Liver (tissue), 9 donors: ENCODE measurements around the gene SPRYD3. TPM values are rescaled to one million over a fixed set of nuclear protein-coding genes. Genes with fewer than 3 reads are reported as not detected.

Source experiments
- DNase-seq: peaks from one replicate; pipeline ENCODE4 v3.0.0-alpha.2; 2017; ENCODE audit warnings: low spot score
- H3K27ac ChIP-seq, 2 donors: one replicate each; pipeline ENCODE4 v1.7.0; 2013; ENCODE audit warnings: inconsistent platforms in 2 of 2, low read length in 2 of 2, control low read depth in 1 of 2, low read depth in 1 of 2, mild to moderate bottlenecking in 1 of 2
- H3K27me3 ChIP-seq, 4 donors: one replicate each; pipeline versions ENCODE4 v1.6.1 to v1.7.0; 2013; ENCODE audit warnings: low read length in 3 of 4, inconsistent platforms in 1 of 4, mild to moderate bottlenecking in 1 of 4, moderate library complexity in 1 of 4; ENCODE audit not compliant: control insufficient read depth in 4 of 4, insufficient read depth in 4 of 4
- H3K36me3 ChIP-seq, 4 donors: one replicate each; pipeline versions ENCODE4 v1.6.1 to v1.7.0; 2013; ENCODE audit warnings: low read length in 3 of 4, mild to moderate bottlenecking in 3 of 4, low read depth in 1 of 4, moderate library complexity in 1 of 4; ENCODE audit not compliant: control insufficient read depth in 4 of 4, insufficient read depth in 3 of 4
- H3K4me1 ChIP-seq, 4 donors: one replicate each; pipeline versions ENCODE4 v1.6.1 to v1.7.0; 2013; ENCODE audit warnings: low read length in 3 of 4, mild to moderate bottlenecking in 3 of 4, moderate library complexity in 1 of 4; ENCODE audit not compliant: control insufficient read depth in 4 of 4, insufficient read depth in 4 of 4
- H3K4me3 ChIP-seq, 3 donors: one replicate each; pipeline versions ENCODE4 v1.6.1 to v1.7.0; 2013; ENCODE audit warnings: low read length in 3 of 3, control low read depth in 1 of 3, low read depth in 1 of 3, mild to moderate bottlenecking in 1 of 3
- H3K9ac ChIP-seq, 2 donors: one replicate each; pipeline ENCODE4 v1.7.0; 2013; ENCODE audit warnings: low read length in 2 of 2, mild to moderate bottlenecking in 2 of 2, moderate library complexity in 2 of 2, control low read depth in 1 of 2, low read depth in 1 of 2
- H3K9me3 ChIP-seq, 4 donors: one replicate each; pipeline versions ENCODE4 v1.6.1 to v1.7.0; 2013; ENCODE audit warnings: low read length in 3 of 4; ENCODE audit not compliant: control insufficient read depth in 4 of 4
- CTCF ChIP-seq: fragments of 150-350 bp; IDR thresholded peaks from 2 replicates; pipeline ENCODE4 v1.5.1; 2017; ENCODE audit warnings: improper control_type of control experiment, low read depth, low read length; ENCODE audit not compliant: missing input control
- EGR1 ChIP-seq, 2 donors: IDR thresholded peaks; 2 replicates each; pipeline ENCODE4 v1.6.1; 2016 to 2018; ENCODE audit warnings: antibody characterized with exemption in 2 of 2, low read depth in 2 of 2
- FOXA1 ChIP-seq: IDR thresholded peaks from 2 replicates; pipeline ENCODE4 v1.6.1; 2016; ENCODE audit warnings: antibody characterized with exemption
- FOXA2 ChIP-seq: IDR thresholded peaks from 2 replicates; pipeline ENCODE4 v1.6.1; 2016; ENCODE audit warnings: antibody characterized with exemption
- GABPA ChIP-seq, 2 donors: IDR thresholded peaks in 1 of 2; conservative IDR thresholded peaks in 1 of 2; 2 replicates each; pipeline ENCODE4 v1.6.1; 2016; ENCODE audit warnings: antibody characterized with exemption in 2 of 2, mild to moderate bottlenecking in 1 of 2, moderate library complexity in 1 of 2
- HNF4A ChIP-seq, 2 donors: conservative IDR thresholded peaks; 2 replicates each; pipeline ENCODE4 v1.6.1; 2016; ENCODE audit warnings: antibody characterized with exemption in 2 of 2, mild to moderate bottlenecking in 2 of 2
- HNF4G ChIP-seq: IDR thresholded peaks from 2 replicates; pipeline ENCODE4 v1.6.1; 2016; ENCODE audit warnings: antibody characterized with exemption
- JUND ChIP-seq, 2 donors: IDR thresholded peaks; 2 replicates each; pipeline ENCODE4 v1.6.1; 2016; ENCODE audit warnings: antibody characterized with exemption in 2 of 2
- NR2F2 ChIP-seq: IDR thresholded peaks from 2 replicates; pipeline ENCODE4 v1.6.1; 2016; ENCODE audit warnings: antibody characterized with exemption
- RAD21 ChIP-seq, 2 donors: IDR thresholded peaks; 2 replicates each; pipeline ENCODE4 v1.6.1; 2016; ENCODE audit warnings: antibody characterized with exemption in 2 of 2, mild to moderate bottlenecking in 2 of 2
- RXRA ChIP-seq, 2 donors: IDR thresholded peaks; 2 replicates each; pipeline ENCODE4 v1.6.1; 2017 to 2018; ENCODE audit warnings: antibody characterized with exemption in 2 of 2, mild to moderate bottlenecking in 1 of 2
- SP1 ChIP-seq: IDR thresholded peaks from 2 replicates; pipeline ENCODE4 v1.6.1; 2018; ENCODE audit warnings: antibody characterized with exemption, mild to moderate bottlenecking
- TAF1 ChIP-seq: conservative IDR thresholded peaks from 2 replicates; pipeline ENCODE4 v1.6.1; 2016; ENCODE audit warnings: antibody characterized with exemption, mild to moderate bottlenecking
- YY1 ChIP-seq: IDR thresholded peaks from 2 replicates; pipeline ENCODE4 v1.6.1; 2016; ENCODE audit warnings: antibody characterized with exemption, mild to moderate bottlenecking
- polyA plus RNA-seq, 2 donors: library from polyadenylated mRNA; stranded (reverse) in 1 of 2; unstranded in 1 of 2; fragments of 200-250 nt in 1 of 2; fragments of >200 nt in 1 of 2; fragmentation: Nextera tagmentation in 1 of 2; extraction: Ambion mirVana in 1 of 2; gene quantifications; one replicate each; pipeline versions ENCODE4 v1.2.1 to v1.2.3, GENCODE V29; 2013 to 2015
- total RNA-seq, 2 donors: library from RNA; depleted of rRNA; stranded (reverse); fragments of >200 nt; gene quantifications; one replicate each; pipeline ENCODE4 v1.2.3, GENCODE V29; 2014
- TF ChIP-seq, protein P1 (sequence below): IDR thresholded peaks from 2 replicates; pipeline ENCODE4 v1.6.1; 2016; ENCODE audit warnings: antibody characterized with exemption
- TF ChIP-seq, protein P2 (sequence below): IDR thresholded peaks from 2 replicates; pipeline ENCODE4 v1.6.1; 2016; ENCODE audit warnings: antibody characterized with exemption
- TF ChIP-seq, protein P3 (sequence below): IDR thresholded peaks from 2 replicates; pipeline ENCODE4 v1.6.1; 2016; ENCODE audit warnings: antibody characterized with exemption
- TF ChIP-seq, protein P4 (sequence below): IDR thresholded peaks from 2 replicates; pipeline ENCODE4 v1.6.1; 2016; ENCODE audit warnings: antibody characterized with exemption, mild to moderate bottlenecking
- donor health status: healthy.
- donor health status: healthy.
- donor health status: healthy.
- donor health status: healthy.
- donor health status: healthy.

SPRYD3 gene
- total and polyA plus RNA-seq, 4 donors, result 6.0 to 20.3 (median 13.3) TPM

- H3K4me3 ChIP-seq, result no peak overlapping the region
- no peak overlapping the region for H3K27ac ChIP-seq
- no peak overlapping the region for H3K9ac ChIP-seq
- no peaks in the 10 kb centered on the region for H3K27me3 ChIP-seq
- TF ChIP-seq FOXA2 (no peak), EGR1 (IDR thresholded peaks at IDR 0.05; ENCODE audit: low read depth in 2 of 2) (no peak), RAD21 (IDR thresholded peaks at IDR 0.05) (no peak), NR2F2 (no peak), RXRA (IDR thresholded peaks at IDR 0.05) (no peak), JUND (IDR thresholded peaks at IDR 0.05) (no peak), CTCF (no peak), FOXA1 (no peak), YY1 (no peak), GABPA (IDR thresholded peaks at IDR 0.05 in 1 of 2, conservative IDR thresholded peaks at IDR 0.05 in 1 of 2) (no peak), TAF1 (no peak), HNF4G (no peak), HNF4A (conservative IDR thresholded peaks at IDR 0.05) (no peak), SP1 (no peak)
- TF ChIP-seq, protein P1, sequence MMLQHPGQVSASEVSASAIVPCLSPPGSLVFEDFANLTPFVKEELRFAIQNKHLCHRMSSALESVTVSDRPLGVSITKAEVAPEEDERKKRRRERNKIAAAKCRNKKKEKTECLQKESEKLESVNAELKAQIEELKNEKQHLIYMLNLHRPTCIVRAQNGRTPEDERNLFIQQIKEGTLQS, result no peak
- TF ChIP-seq, protein P2, sequence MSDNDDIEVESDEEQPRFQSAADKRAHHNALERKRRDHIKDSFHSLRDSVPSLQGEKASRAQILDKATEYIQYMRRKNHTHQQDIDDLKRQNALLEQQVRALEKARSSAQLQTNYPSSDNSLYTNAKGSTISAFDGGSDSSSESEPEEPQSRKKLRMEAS, result no peak
- TF ChIP-seq, protein P3, sequence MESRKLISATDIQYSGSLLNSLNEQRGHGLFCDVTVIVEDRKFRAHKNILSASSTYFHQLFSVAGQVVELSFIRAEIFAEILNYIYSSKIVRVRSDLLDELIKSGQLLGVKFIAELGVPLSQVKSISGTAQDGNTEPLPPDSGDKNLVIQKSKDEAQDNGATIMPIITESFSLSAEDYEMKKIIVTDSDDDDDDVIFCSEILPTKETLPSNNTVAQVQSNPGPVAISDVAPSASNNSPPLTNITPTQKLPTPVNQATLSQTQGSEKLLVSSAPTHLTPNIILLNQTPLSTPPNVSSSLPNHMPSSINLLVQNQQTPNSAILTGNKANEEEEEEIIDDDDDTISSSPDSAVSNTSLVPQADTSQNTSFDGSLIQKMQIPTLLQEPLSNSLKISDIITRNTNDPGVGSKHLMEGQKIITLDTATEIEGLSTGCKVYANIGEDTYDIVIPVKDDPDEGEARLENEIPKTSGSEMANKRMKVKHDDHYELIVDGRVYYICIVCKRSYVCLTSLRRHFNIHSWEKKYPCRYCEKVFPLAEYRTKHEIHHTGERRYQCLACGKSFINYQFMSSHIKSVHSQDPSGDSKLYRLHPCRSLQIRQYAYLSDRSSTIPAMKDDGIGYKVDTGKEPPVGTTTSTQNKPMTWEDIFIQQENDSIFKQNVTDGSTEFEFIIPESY, result no peak
- TF ChIP-seq, protein P4, sequence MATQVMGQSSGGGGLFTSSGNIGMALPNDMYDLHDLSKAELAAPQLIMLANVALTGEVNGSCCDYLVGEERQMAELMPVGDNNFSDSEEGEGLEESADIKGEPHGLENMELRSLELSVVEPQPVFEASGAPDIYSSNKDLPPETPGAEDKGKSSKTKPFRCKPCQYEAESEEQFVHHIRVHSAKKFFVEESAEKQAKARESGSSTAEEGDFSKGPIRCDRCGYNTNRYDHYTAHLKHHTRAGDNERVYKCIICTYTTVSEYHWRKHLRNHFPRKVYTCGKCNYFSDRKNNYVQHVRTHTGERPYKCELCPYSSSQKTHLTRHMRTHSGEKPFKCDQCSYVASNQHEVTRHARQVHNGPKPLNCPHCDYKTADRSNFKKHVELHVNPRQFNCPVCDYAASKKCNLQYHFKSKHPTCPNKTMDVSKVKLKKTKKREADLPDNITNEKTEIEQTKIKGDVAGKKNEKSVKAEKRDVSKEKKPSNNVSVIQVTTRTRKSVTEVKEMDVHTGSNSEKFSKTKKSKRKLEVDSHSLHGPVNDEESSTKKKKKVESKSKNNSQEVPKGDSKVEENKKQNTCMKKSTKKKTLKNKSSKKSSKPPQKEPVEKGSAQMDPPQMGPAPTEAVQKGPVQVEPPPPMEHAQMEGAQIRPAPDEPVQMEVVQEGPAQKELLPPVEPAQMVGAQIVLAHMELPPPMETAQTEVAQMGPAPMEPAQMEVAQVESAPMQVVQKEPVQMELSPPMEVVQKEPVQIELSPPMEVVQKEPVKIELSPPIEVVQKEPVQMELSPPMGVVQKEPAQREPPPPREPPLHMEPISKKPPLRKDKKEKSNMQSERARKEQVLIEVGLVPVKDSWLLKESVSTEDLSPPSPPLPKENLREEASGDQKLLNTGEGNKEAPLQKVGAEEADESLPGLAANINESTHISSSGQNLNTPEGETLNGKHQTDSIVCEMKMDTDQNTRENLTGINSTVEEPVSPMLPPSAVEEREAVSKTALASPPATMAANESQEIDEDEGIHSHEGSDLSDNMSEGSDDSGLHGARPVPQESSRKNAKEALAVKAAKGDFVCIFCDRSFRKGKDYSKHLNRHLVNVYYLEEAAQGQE, result no peak
- DNase-seq, result no peak
- H3K36me3 ChIP-seq, result no peaks in the 10 kb centered on the region
- no peaks in the 10 kb centered on the region for H3K4me1 ChIP-seq
- H3K9me3 ChIP-seq, result no peaks in the 10 kb centered on the region
These were observed 34.8 kb upstream of the SPRYD3 start for GRCh38 chr12:53113951-53114350.
